Measurements from ENCODE around the gene PIGZ. TPM values are rescaled to one million over a fixed set of nuclear protein-coding genes. Genes with fewer than 3 reads are reported as not detected.

The PIGZ gene
- total RNA-seq, 1 experiment from 2014 or later = 0.69 TPM

GRCh38 chr3:197014942-197015575 lies 46.4 kb upstream of the PIGZ start:
- POLR2A ChIA-PET (ENCODE audit: low non-redundant PET) = no interaction called here
- TF ChIP-seq CTCF (conservative IDR thresholded peaks at IDR 0.05; ENCODE audit: low read depth, low read length) (no peak), EZH2 (IDR thresholded peaks at IDR 0.05; ENCODE audit: borderline replicate concordance, low read depth, low read length, poor library complexity, severe bottlenecking) (no peak)
- no peak for DNase-seq (ENCODE audit: low spot score)
- CTCF ChIA-PET = no interaction called here
- intact Hi-C loops (cut with micrococcal nuclease; ENCODE audit: unreplicated experiment) = no loop called here
- no peaks in the 10 kb centered on the region for H3K9me3 ChIP-seq (ENCODE audit: low read depth, low read length, poor library complexity, severe bottlenecking)
- no peaks in the 10 kb centered on the region for H3K4me1 ChIP-seq (ENCODE audit: insufficient read depth, low read length, poor library complexity, severe bottlenecking)
- H3K27ac ChIP-seq (ENCODE audit: low read depth, low read length, poor library complexity, severe bottlenecking) = no peak overlapping the region
- BruUV-seq (replicated peaks) = no TSS peak
- no peak overlapping the region for H3K4me3 ChIP-seq (ENCODE audit: low read depth, low read length, poor library complexity, severe bottlenecking)
- no peaks in the 10 kb centered on the region for H3K27me3 ChIP-seq (replicated peaks; ENCODE audit: insufficient read depth, low read depth, low read length, poor library complexity)
- no peaks in the 10 kb centered on the region for H3K36me3 ChIP-seq (ENCODE audit: insufficient read depth, low read length, poor library complexity, severe bottlenecking)

GRCh38 chr3:197014024-197014423 lies 45.4 kb upstream of the PIGZ start:
- H3K9me3 ChIP-seq (ENCODE audit: low read depth, low read length, poor library complexity, severe bottlenecking) = no peaks in the 10 kb centered on the region
- ChIA-PET CTCF (no interaction called here), POLR2A (ENCODE audit: low non-redundant PET) (no interaction called here)
- no peak overlapping the region for H3K27ac ChIP-seq (ENCODE audit: low read depth, low read length, poor library complexity, severe bottlenecking)
- no peaks in the 10 kb centered on the region for H3K4me1 ChIP-seq (ENCODE audit: insufficient read depth, low read length, poor library complexity, severe bottlenecking)
- H3K27me3 ChIP-seq (replicated peaks; ENCODE audit: insufficient read depth, low read depth, low read length, poor library complexity) = no peaks in the 10 kb centered on the region
- H3K4me3 ChIP-seq (ENCODE audit: low read depth, low read length, poor library complexity, severe bottlenecking) = no peak overlapping the region
- no peaks in the 10 kb centered on the region for H3K36me3 ChIP-seq (ENCODE audit: insufficient read depth, low read length, poor library complexity, severe bottlenecking)
- BruUV-seq (replicated peaks) = no TSS peak
- intact Hi-C loops (cut with micrococcal nuclease; ENCODE audit: unreplicated experiment) = no loop called here
- TF ChIP-seq CTCF (conservative IDR thresholded peaks at IDR 0.05; ENCODE audit: low read depth, low read length) (no peak), EZH2 (IDR thresholded peaks at IDR 0.05; ENCODE audit: borderline replicate concordance, low read depth, low read length, poor library complexity, severe bottlenecking) (no peak)
- no peak for DNase-seq (ENCODE audit: low spot score)

GRCh38 chr3:197012540-197012883 lies 43.9 kb upstream of the PIGZ start:
- TF ChIP-seq EZH2 (IDR thresholded peaks at IDR 0.05; ENCODE audit: borderline replicate concordance, low read depth, low read length, poor library complexity, severe bottlenecking) (no peak), CTCF (conservative IDR thresholded peaks at IDR 0.05; ENCODE audit: low read depth, low read length) (no peak)
- H3K4me1 ChIP-seq (ENCODE audit: insufficient read depth, low read length, poor library complexity, severe bottlenecking) = no peaks in the 10 kb centered on the region
- no peaks in the 10 kb centered on the region for H3K27me3 ChIP-seq (replicated peaks; ENCODE audit: insufficient read depth, low read depth, low read length, poor library complexity)
- DNase-seq (ENCODE audit: low spot score) = no peak
- POLR2A ChIA-PET (ENCODE audit: low non-redundant PET) = no interaction called here
- H3K9me3 ChIP-seq (ENCODE audit: low read depth, low read length, poor library complexity, severe bottlenecking) = no peaks in the 10 kb centered on the region
- intact Hi-C loops (cut with micrococcal nuclease; ENCODE audit: unreplicated experiment) = no loop called here
- CTCF ChIA-PET = no interaction called here
- no peak overlapping the region for H3K4me3 ChIP-seq (ENCODE audit: low read depth, low read length, poor library complexity, severe bottlenecking)
- H3K36me3 ChIP-seq (ENCODE audit: insufficient read depth, low read length, poor library complexity, severe bottlenecking) = no peaks in the 10 kb centered on the region
- H3K27ac ChIP-seq (ENCODE audit: low read depth, low read length, poor library complexity, severe bottlenecking) = no peak overlapping the region
- BruUV-seq (replicated peaks) = no TSS peak
